HG02981 (cell line): ENCODE measurements around the gene RCBTB1.
"Not testable (repeated sequence)": the region's sequence is repeated elsewhere in the genome, so short reads cannot be mapped to it uniquely, and the experiment has no call there.

Experiments
- ATAC-seq: cut with Tn5 transposase; IDR thresholded peaks from one replicate; pipeline ENCODE4 v1.9.1; 2021; ENCODE audit warnings: mild to moderate bottlenecking, moderate library complexity; ENCODE audit not compliant: unreplicated experiment

The RCBTB1 gene

DNA sequence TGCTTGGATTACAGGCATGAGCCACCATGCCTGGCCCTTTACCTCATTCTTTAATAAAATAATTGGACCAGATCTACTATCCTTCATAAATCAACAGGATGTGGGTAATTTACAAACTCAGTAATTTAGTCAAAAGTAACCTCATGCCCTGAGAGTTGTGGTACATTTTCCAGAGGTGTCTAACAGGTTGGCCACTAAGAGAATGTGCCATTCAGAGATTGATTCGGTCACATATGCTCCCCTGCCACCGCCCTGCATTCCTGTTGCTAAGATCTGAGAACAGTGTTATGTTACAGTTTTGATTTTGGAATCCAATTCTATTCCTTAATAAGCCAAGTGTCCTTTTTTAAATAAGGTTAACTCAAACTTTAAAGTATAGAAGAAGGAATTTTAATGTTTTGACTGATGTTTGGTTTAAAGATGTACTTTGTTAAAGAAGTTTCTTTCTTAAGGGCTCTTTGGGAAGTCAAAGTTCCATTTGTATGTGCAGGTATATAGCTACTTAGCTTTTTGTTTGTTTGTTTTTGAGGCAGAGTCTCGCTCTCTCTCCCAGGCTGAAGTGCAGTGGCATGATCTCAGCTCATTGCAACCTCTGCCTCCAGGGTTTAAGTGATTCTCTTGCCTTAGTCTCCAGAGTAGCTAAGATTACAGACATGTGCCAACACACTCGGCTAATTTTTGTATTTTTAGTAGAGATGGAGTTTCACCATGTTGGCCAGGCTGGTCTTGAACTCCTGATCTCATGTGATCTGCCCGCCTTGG, 60.4 kb downstream of the RCBTB1 start:
- no peak for ATAC-seq

DNA sequence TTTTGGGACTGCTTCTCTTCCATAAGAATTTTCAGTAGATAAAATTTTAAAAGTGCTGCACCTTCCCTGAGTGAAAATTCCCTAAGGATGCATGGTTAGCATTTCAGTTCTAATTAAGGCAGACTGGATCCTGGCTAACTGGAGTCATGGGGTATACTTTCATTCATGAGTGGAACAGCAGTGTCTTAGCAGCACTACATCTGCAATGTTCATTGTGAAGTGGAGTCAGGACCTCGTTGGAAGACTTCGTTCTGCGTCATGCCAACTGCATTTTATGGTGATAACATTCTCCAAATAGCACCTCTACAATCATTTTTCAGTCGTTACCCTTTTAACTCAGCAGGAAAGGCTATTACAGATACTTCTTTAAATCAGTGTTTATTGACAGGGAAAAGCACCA, 64.1 kb downstream of the RCBTB1 start:
- no peak for ATAC-seq

DNA sequence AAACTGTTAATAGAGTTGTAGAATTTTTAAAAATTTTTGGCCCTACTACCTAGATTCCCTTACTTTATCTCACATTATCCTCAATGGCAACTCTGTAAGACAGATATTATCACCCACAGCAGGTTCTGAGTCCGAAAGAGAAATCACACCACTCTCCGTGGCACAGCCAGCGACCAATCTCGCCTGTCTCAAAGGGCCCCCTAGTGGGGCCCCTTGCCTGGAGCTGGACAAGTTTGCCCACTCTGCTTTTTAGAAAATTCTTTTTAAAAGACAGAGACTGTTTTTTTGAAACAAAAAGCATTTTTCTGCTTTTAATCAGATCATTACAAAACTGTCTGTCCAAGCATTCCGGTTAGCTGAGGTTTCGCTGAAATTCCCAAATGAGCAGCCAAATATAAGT, 67.9 kb downstream of the RCBTB1 start:
- no peak for ATAC-seq

DNA sequence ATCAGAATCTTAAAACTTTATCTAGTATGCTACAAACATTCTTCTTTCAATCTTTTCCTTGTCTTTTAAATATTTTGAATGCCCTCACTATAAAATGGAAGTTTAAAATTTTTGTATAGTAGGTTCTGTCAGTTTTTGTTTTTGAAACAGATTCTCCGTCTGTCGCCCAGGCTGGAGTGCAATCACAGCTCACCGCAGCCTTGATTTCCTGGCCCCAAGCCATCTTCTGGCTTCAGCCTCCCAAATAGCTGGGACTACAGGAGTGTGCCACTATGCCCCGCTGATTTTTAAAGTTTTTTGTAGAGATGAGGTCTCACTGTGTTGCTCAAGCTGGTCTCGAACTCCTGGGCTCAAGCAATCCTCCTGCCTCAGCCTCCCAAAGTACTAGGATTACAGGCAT, 68.9 kb downstream of the RCBTB1 start:
- ATAC-seq, result no peak

DNA sequence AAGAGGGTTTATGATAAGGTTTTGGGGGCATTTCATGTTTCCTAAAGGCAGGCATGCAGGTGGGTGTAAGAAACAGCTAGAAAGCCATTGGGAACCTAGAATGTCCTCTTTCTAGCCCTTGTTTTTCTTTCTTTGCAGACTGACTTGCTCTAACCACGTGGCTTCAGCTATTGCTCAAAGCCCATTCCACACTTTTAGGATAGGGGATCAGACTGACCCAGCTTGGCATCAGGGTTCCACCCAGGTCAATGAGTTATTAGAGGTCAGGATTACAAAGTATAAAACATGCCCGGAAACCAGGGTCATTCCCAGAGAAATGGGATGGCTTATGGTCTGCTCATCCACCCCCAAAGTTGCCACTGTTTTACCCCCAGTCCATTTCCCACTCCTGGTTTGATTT, 72.8 kb downstream of the RCBTB1 start:
- ATAC-seq, result no peak

DNA sequence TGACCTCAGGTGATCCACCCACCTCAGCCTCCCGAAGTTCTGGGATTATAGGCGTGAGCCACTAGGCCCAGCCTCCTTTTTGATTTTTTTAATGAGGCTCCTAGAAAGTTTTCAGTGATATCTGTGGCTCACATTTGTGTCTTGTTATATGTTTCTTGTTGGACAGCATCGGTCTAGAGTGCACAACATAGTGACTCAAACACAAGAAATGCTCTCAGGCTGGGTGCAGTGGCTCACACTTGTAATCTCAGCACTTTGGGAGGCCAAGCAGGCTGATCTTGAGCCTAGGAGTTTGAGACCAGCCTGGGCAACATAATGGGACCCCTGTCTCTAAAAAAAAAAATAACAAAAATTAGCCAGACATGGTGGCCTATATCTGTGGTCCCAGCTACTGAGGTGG, 81.4 kb downstream of the RCBTB1 start:
- no peak for ATAC-seq

DNA sequence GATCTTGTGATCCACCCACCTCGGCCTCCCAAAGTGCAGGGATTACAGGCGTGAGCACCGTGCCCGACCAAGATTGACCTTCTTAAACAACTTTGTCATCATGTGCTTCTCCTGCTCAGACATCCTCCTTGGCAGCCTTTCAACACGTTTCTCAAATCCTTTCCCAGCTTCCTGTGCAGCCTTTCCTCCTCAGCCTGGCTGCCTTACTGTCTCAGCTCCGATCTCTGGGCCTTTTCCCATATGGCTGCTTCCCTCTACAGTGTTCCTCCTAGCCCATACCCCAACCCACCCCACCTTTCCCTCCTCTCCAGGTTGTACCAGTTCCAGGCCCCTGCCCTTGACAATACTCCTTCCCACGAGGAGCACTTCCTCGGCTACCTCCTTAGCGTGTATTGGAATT, 82.4 kb downstream of the RCBTB1 start:
- ATAC-seq, result no peak

DNA sequence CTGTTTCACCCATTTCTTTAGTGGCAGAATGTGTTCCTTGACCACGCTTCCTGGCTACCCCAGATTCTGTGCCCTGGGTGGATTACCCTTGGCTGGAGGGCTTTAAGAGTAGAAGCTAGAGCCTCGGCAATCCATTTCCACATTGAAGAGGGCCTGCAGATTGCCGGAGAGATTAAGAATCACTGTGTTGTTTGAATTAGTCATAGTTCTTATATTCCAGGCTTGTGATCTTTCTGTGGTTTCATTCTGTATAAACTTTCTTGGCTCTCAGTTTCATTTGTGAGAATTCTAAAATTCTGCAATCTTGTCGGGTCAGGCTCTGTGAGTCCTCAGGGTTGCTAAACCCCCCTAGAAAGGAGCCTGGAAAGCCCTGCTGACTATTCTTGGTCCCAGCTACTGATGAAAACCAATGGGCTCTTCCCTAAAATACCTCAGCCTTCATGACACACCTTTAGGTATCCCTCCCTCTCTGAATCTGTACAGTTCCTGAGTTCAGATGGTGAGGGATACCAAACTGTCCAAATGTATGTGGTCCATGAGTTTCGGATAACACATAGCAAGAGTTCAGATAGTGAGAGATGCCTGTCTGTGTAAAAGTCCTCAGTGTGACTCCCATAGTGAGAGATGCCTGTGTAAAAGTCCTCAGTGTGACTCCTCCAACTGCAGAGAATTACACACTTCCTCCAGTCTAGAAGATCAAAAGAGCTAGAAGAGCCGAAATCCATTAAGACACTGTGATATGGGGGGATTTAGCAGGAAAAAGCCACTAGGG, 85.3 kb downstream of the RCBTB1 start:
- ATAC-seq, result no peak

DNA sequence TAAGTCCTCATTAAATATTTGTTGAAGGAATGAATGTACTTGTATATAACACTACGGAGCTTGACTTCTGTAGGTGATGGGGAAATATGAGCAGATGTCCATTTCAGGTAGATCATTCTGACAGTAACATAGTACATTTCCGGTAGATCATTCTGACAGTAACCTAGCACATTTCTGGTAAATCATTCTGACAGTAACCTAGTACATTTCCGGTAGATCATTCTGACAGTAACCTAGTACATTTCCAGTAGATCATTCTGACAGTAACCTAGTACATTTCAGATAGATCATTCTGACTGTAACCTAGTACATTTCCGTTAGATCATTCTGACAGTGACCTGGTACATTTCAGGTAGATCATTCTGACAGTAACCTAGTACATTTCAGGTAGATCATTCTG, 87.2 kb downstream of the RCBTB1 start:
- ATAC-seq, result no peak

DNA sequence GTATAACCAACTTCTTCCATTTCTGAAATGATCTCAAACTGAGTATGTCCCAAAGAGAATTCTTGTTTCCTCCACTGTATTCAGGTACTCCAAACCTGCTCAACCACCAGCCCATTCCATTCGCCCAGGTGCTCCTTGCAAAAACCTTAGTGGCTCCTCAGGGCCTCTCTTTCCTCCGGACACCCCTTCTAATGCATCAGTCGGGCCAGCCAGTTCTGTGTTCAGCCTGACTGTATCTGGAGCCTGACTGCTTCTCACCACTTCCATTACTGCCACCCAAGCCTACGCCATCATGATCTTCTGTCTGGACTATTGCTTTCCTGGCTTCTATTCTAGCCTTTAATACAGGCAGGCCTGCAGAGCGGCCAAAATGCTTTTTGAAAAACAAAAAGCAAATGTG, 88.1 kb downstream of the RCBTB1 start:
- ATAC-seq, result no peak

DNA sequence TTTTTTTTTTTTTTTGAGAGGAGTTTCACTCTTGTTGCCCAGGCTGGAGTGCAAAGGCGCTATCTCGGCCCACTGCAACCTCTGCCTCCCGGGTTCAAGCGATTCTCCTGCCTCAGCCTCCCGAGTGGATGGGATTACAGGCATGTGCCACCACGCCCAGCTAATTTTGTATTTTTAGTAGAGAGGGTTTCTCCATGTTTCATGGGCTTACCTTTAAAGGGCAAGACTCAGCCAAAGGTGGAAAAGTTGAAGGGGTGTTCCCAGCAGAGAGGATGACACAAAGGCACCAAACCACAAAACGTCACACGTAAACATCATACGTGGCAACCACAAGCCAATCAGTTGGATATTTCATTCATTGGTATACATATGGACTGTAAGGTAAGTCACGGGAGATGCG, 88.5 kb downstream of the RCBTB1 start:
- ATAC-seq, result not testable (repeated sequence)

DNA sequence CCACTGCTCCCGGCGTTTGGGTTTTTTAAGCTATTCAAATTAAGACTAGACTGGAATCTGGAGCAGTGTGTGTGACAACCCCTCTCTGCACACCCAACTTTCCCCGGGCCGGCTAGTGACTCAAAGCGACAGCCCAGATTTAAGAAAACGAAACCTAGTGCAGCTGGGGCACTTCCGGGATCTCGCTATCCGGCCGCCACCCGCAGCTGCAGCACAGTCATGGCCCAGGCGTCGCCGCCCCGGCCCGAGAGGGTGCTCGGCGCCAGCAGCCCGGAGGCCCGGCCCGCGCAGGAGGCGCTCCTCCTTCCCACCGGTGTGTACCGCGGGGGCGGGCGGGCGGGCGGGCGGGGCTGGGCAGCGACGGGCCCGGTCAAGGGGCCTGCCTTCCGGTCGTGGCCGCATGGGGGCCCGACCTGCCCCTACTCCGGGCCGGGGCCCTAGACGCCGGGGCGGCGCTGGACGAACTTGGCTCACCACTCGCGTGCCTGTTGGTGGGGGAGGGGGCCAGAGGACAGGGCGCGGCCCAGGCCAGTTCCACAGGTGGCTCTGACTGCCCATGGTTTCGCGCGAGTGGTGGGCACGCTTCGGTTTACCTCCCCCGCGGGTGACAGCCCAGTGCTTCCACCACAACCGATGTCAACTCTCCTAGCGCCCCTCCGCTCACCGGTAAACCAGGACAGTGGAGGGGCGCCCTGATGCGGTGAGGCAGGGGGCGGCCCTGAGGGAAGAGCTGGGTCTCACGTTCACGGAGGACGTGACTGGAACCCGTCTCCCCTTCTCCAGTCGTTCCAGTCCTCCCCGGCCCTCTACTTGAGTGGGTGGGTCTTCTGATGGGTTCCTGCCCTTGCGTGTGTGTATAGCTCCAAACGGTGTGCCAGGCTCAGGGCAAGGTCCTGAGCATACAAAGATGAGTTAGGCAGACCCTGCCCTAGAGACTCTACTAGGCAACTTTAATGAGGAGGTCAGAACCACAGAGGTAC, 89.3 kb downstream of the RCBTB1 start, which contains the start of gene PHF11:
Gene PHF11, plus strand, starts transcription at position 171 of the 980 bp plus-strand sequence. Its CDS starts 49 bp downstream, at position 220.
- ATAC-seq, result peak; percentile 87

DNA sequence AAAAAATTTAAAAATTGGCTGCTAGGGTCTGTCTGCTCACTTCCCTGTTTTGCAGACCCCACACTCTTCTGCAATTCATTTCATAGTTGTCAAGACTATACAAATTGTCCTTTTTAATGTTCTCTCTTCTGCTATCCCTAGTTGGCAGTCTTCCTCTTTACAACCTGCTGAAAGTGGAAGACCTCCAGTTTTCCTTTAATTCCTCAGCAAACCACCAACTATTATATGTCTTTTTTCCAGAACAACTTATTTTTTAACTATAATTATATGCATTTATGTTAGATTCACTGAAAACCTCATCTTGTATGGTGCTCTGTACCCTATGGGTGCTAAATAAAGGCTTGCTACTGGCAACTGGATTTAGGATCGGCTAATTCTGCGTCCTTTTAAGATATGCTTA, 90.7 kb downstream of the RCBTB1 start:
- no peak for ATAC-seq

DNA sequence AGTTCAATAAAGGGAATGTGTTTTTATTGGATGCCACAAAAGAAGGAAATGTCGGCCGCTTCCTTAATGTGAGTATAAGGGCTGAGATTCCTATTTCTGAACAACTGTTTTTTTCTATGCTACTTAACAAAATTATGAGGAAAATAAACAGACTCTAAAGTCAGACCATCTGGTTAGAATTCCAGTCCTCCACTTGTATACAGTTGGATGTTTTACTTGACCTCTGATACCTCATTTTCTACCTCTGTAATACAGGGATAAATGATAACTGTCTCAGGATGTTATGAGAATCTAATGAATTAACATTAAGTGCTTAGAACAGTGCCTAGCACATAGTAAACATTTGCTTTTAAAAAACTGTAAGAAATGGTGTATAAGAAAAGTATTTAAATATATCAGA, 96.8 kb downstream of the RCBTB1 start:
- no peak for ATAC-seq
